GM21717 (cell line): ENCODE results near the gene SALL1.

ENCODE experiments used
- ATAC-seq: cut with Tn5 transposase; IDR thresholded peaks from one replicate; pipeline ENCODE4 v1.9.1; 2021; ENCODE audit warnings: mild to moderate bottlenecking, moderate library complexity; ENCODE audit not compliant: unreplicated experiment

SALL1 gene

DNA sequence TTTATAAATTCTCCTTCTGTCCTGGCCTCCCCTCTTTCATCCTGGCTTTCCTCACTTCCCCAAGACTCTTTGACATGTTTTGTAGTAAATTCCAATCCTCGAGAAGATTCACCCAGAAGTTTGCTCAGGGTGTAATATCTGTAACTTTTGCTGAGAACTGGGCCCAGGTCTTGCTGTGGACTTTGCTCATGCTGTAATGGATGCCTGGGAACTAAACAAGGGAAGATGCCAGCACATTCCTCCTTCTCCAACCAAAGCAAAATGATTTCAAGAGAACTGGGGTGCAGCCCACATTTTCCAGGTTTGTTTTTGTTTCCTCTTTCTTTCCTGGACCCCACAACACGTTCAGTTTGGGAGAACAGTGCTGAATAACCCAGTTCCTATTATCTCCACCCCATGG lies 6.6 kb upstream of the SALL1 start:
- no peak for ATAC-seq

GRCh38 chr16:51156807-51157200 lies 5.7 kb upstream of the SALL1 start:
- no peak for ATAC-seq

GRCh38 chr16:51155820-51156806 lies 5.0 kb upstream of the SALL1 start:
- ATAC-seq = no peak

- no peak for ATAC-seq
Observed at GRCh38 chr16:51155199-51155607, 4.1 kb upstream of the SALL1 start.

DNA sequence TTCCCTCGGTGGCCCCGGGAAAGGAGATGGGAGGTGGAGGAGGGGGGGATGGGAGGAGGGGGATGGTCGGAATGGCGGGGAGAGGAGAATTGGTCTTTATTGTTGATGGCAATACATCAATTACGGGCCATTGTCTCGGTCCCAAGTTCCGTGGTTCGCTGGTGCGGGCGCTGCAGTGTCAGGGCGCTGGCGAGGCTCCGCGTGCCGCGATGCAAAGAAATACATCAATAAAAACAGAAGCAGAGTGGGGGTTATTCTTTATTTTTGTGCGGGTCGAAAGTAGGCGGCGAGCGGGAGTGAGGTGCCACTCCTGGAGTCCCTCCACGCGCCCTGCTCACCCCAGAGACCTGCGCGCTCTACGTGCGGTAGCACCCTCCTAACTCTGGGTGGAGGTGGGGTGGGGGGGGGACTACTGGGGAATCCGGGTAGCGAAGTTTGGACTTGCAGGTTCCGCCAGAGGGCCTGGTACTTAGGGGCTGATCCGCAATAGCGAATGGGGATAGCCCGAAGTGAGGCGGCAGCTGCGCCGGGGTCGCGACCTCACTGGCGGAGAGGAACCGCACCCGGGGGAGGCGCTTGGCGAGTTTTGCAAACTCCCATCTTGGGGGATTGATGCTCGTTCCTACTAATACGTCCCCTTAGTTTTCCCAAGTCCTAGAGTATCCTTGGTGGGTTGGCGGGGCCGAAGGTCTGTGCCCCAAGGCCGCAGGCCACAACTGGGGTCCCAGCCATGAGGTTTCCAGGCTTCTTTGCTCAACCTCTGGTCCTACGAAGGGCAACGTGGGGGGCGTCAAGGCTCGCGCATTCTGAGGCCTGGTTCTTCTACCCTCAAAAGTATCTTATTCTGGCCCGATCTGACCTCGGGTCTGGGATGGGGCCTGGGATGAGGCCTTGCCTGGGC lies 3.5 kb upstream of the SALL1 start:
- ATAC-seq = no peak

- no peak for ATAC-seq
Observed at GRCh38 chr16:51153577-51154031, 2.5 kb upstream of the SALL1 start.

DNA sequence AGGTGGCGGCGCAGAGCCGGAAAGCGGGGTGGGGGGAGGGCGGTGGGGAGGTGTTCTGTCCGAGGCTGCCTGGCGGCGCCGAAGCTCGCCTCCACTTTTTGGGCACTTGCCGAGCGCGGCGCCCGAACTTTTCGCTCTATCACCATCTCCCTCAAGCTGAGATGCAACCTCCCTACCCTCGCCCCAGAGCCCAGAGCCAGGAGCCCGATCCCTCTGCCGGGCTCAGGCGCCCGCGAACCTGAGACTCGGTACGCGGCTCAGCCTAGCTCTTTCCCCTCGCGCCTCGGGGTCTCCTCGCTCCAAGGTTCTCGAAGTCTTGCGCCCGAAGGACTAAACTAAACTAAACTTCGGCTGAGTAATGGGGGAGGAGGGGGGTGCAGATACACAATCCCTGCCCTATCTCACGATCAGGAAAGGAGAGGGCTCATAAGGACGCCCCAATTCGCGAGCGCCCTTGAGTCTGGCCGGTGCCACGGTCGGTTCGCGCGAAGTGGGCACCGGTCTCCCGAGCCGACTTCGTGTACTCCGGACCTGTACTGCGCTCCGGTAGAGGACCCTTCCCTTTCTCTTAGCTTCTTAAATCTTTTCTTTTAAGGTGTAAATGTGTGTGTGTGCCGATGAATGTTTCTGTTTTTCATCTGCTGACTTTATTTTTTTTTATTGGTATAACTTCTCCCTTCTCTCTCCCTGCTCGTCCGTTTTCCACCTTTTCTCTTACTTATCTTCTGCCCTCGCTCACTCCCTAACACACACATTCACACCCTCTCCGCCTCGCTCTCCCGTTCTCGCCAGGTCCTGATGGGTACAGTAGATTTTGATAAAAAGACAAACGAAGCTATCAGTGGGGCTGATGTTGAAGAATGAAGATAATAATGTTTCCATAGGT lies 1.9 kb upstream of the SALL1 start:
- ATAC-seq = no peak

DNA sequence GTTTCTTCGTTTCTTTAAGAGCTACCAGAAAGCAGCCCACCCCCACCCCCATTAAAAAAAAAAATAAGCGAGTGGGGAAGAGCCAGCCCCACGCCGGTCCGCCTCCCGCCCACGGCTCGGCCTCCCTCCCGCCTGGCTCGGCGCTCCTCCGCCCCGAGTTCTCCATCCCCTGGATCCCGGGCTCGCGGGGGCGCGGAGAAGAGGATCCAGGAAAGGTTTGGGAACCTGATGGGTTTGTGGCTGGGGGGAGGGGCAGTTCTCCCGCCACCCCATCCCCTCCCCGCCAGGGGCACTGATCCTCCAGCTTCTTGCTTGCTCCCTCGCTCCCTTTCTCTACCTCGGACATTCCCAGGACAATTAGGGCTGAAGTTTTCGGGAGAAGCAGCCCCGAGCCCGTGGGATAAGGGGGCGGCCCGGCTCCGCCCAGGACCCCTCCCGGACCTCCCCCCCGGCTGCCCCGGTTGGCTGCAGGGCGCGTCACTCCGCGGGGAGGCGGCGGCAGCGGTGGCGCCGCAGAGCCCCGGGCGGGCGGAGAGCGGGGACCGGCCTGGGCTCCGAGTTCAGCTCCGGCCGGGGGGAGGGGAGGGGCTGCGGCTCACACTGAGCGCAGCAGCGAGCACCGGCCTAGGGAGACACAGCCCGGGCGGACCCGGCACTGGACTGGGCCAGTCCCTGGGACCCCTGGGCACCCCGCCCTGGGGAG lies 1.0 kb upstream of the SALL1 start:
- ATAC-seq = no peak

DNA sequence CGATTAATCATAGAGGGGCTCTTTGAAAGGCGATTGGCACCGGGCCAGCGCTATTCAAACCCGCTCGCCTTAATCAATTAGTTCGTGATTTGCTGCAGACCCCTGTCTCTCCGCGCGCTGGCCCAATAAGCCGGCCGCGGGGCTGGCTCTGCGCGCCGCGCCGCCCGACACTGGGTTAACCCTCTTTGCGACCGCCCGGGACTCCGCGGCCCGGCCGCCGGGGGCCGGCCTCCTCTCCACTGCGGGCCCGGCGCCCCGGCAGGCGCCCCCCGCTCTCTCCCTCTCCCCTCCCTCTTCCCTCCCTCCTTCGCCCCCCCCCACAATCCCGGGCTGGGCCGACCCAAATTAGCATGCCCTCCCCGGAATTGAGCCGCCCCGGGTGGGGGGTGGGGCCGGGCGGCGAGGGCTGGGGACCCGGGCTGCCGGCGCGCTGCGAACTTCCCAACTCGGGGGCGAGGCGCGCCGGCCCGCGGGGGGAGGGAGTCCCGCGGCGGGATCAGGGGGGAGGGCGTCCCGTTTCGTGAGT lies 428 bp upstream of the SALL1 start:
- ATAC-seq = no peak

DNA sequence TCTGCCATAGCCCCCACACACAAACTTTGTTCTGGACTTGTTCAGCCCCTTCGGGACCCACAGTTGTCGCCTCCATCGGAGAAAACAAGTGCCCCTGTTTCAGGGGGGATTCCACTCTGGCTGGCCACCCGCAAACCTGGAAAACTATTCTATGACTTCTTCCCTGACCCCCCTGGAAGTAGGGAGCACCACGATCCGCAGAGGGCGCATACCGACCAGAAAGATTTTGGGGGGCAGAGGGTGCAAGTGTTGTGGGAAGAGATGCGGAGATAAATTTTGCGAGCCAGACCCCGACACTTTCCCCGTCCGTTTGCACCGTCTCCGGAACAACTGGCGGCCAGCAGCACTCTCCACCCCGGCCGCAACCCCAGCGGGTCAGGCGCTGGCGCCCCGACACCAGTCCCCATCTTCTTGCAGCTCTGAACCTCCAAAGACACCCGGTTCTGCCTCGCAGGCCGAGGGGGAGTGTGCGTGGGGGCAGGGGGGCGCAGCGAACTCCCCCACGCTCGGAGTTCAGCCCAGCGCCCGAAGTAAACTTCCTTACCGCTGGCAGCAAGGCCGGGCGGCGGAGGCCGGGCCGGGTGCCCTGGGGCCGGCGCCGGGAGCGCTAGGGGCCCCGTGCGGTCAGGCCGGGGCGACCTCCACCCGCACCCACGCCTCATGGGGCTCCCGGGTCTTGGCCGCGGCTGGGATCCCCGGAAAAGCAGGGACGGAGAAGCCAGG lies 744 bp downstream of the SALL1 start:
- no peak for ATAC-seq

DNA sequence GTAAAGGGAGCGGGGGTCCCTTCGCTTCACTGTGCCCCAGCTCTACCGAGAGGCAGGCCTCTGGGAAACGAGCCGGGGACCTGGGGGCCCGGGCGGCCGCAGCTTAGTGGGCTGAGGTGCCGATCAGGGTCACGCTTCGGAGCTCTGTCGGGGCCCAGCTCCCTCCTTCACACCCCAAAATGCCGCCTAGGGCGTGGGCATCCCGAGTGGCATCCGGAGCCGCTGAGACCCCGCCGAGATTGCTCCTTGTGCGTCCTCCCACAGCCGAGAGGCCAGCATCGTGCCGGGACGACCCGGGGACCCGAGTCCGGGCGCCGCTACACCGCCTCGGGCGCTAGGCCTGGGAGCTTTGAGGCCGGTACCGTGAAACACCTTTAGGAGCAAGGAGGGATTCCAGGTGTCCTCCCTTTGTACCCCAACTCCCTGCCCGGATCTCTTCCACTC lies 1.3 kb downstream of the SALL1 start:
- no peak for ATAC-seq

DNA sequence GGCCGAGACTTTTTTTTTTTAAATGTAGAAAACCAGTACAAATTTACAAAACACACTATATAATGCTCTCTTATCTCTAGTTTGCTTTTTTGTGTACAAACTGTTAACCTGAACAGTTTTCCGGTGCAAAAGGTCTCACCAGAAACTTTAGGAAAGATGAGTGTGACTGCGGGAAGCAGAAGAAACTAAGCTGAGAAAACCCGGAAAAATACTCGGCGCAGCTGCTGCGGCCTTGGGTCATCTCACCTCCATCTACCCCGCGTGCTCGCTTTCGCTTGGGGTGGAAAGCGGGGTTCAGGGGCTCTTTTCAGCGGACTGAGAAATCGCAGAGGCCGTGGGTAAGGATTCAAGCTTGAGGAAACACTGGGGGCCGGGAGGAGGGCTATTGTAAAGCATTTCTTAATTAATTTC lies 1.8 kb downstream of the SALL1 start:
- no peak for ATAC-seq

GRCh38 chr16:51148678-51149228 lies 2.3 kb downstream of the SALL1 start:
- ATAC-seq = no peak

- no peak for ATAC-seq
Observed at GRCh38 chr16:51147776-51148677, 3.0 kb downstream of the SALL1 start.

GRCh38 chr16:51146256-51146924 lies 4.7 kb downstream of the SALL1 start:
- no peak for ATAC-seq

DNA sequence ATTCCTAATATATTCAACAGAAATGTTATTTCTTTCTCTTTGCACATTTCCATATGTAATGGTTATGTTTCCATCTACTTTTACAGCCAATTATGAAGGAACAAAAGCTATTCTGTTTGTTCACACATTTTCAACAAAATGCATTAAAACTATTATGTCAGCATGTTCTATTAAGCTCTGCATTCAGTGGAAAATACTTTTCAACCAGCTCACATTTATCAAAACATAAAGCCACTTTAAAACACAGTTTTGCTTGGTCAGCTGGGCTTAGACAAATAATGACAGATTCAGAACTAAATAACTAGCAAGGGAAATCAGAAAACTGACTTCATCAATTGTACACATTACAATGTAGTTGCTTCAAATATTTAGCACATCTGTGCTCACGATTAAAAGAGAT lies 6.9 kb downstream of the SALL1 start:
- no peak for ATAC-seq
